ENCODE measurements around the gene MYO5A.

DNA sequence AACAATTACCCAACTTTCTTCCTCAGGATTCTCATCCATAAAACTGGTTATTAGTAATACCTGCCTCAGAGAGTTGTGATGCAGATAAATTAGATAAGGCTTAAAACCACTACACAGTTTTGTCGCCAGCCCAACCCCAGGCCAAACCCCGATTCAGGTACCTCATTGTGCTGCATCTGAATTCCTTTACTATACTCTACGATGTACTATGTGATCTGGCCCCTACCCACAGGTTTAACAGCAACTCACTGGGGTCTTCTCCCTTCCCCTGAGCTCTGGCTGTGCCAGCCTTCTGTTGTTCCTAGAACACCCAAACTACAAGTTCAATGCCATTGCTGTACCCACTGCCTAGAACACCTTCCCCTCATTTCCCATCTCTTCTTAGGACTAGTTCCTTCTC lies 64.6 kb downstream of the MYO5A start:
- TF ChIP-seq NR3C1 (CRISPR knock-in tag; conservative IDR thresholded peaks at IDR 0.05; ENCODE audit: low read depth) (no peak), NFYB (CRISPR knock-in tag; conservative IDR thresholded peaks at IDR 0.05; ENCODE audit: low read depth) (no peak), SMAD4 (CRISPR knock-in tag; IDR thresholded peaks at IDR 0.05) (no peak), CBFB (CRISPR knock-in tag; IDR thresholded peaks at IDR 0.05; ENCODE audit: low read depth) (no peak), JUN (CRISPR knock-in tag; IDR thresholded peaks at IDR 0.05) (no peak), GABPB1 (CRISPR knock-in tag; IDR thresholded peaks at IDR 0.05) (no peak), SP1 (CRISPR knock-in tag; conservative IDR thresholded peaks at IDR 0.05) (no peak), TCF7 (CRISPR knock-in tag; IDR thresholded peaks at IDR 0.05; ENCODE audit: low read depth) (no peak), MYBL2 (CRISPR knock-in tag; IDR thresholded peaks at IDR 0.05) (no peak), JAZF1 (CRISPR knock-in tag; IDR thresholded peaks at IDR 0.05) (no peak)
- TF ChIP-seq, protein P1, sequence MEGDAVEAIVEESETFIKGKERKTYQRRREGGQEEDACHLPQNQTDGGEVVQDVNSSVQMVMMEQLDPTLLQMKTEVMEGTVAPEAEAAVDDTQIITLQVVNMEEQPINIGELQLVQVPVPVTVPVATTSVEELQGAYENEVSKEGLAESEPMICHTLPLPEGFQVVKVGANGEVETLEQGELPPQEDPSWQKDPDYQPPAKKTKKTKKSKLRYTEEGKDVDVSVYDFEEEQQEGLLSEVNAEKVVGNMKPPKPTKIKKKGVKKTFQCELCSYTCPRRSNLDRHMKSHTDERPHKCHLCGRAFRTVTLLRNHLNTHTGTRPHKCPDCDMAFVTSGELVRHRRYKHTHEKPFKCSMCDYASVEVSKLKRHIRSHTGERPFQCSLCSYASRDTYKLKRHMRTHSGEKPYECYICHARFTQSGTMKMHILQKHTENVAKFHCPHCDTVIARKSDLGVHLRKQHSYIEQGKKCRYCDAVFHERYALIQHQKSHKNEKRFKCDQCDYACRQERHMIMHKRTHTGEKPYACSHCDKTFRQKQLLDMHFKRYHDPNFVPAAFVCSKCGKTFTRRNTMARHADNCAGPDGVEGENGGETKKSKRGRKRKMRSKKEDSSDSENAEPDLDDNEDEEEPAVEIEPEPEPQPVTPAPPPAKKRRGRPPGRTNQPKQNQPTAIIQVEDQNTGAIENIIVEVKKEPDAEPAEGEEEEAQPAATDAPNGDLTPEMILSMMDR (IDR thresholded peaks at IDR 0.05), result no peak
- TF ChIP-seq, protein P2, sequence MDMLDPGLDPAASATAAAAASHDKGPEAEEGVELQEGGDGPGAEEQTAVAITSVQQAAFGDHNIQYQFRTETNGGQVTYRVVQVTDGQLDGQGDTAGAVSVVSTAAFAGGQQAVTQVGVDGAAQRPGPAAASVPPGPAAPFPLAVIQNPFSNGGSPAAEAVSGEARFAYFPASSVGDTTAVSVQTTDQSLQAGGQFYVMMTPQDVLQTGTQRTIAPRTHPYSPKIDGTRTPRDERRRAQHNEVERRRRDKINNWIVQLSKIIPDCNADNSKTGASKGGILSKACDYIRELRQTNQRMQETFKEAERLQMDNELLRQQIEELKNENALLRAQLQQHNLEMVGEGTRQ (CRISPR knock-in tag; IDR thresholded peaks at IDR 0.05), result no peak
- TF ChIP-seq, protein P3, sequence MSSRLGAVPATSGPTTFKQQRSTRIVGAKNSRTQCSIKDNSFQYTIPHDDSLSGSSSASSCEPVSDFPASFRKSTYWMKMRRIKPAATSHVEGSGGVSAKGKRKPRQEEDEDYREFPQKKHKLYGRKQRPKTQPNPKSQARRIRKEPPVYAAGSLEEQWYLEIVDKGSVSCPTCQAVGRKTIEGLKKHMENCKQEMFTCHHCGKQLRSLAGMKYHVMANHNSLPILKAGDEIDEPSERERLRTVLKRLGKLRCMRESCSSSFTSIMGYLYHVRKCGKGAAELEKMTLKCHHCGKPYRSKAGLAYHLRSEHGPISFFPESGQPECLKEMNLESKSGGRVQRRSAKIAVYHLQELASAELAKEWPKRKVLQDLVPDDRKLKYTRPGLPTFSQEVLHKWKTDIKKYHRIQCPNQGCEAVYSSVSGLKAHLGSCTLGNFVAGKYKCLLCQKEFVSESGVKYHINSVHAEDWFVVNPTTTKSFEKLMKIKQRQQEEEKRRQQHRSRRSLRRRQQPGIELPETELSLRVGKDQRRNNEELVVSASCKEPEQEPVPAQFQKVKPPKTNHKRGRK (CRISPR knock-in tag; IDR thresholded peaks at IDR 0.05; ENCODE audit: borderline replicate concordance), result no peak
- TF ChIP-seq, protein P4, sequence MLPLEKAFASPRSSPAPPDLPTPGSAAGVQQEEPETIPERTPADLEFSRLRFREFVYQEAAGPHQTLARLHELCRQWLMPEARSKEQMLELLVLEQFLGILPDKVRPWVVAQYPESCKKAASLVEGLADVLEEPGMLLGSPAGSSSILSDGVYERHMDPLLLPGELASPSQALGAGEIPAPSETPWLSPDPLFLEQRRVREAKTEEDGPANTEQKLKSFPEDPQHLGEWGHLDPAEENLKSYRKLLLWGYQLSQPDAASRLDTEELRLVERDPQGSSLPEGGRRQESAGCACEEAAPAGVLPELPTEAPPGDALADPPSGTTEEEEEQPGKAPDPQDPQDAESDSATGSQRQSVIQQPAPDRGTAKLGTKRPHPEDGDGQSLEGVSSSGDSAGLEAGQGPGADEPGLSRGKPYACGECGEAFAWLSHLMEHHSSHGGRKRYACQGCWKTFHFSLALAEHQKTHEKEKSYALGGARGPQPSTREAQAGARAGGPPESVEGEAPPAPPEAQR (CRISPR knock-in tag; IDR thresholded peaks at IDR 0.05), result no peak
